SK-N-SH (cell line): ENCODE results near the gene SSPN. TPM values are rescaled to one million over a fixed set of nuclear protein-coding genes. Genes with fewer than 3 reads are reported as not detected.

ENCODE experiments used
- CTCF ChIA-PET: fragments of 300-600, 350-600 bp; formaldehyde crosslinking; extraction: SDS; loops from one replicate; lab custom pipeline; 2021; lab: Yijun Ruan, JAX
- POLR2A ChIA-PET: fragments of 350-600 bp; sonication (Branson Sonifier 250); formaldehyde crosslinking; extraction: SDS; loops from one replicate; lab custom pipeline; 2020; ENCODE audit warnings: antibody characterized with exemption, inconsistent platforms; lab: Yijun Ruan, JAX
- DNase-seq: peaks from one replicate; pipeline ENCODE4 v3.0.0; 2012
- H2AFZ ChIP-seq: fragments of 200-600 bp; sonication (generic); 2 replicates; pipeline ENCODE4 v1.8.1; 2016; ENCODE audit warnings: antibody characterized with exemption, mild to moderate bottlenecking, low read depth
- H3F3A ChIP-seq: fragments of 200-600 bp; sonication (generic); replicated peaks from 2 replicates; pipeline ENCODE3; 2016; ENCODE audit warnings: antibody characterized with exemption, mild to moderate bottlenecking; ENCODE audit not compliant: insufficient read depth
- H3K27ac ChIP-seq, 2 experiments: fragments of 200-500 bp in 1 of 2; fragments of 200-600 bp in 1 of 2; sonication (Bioruptor generic) in 1 of 2; sonication (generic), shearing (Covaris generic) in 1 of 2; 2 replicates each; pipeline versions ENCODE4 v1.5.1 to v1.6.1; 2014 to 2016; ENCODE audit warnings: low read depth in 2 of 2, inconsistent platforms in 1 of 2, low read length in 1 of 2, mild to moderate bottlenecking in 1 of 2, mixed read lengths in 1 of 2
- H3K27me3 ChIP-seq: fragments of 200-600 bp; sonication (generic), shearing (Covaris generic); 2 replicates; pipeline ENCODE4 v1.6.1; 2016; ENCODE audit warnings: mixed run types; ENCODE audit not compliant: insufficient read depth
- H3K36me3 ChIP-seq, 2 experiments: fragments of 200-500 bp in 1 of 2; fragments of 200-600 bp in 1 of 2; sonication (Bioruptor generic) in 1 of 2; sonication (generic) in 1 of 2; replicated peaks in 1 of 2; 2 replicates each; pipeline versions ENCODE3 to v1.5.1; 2014 to 2016; ENCODE audit warnings: low read length in 1 of 2, mild to moderate bottlenecking in 1 of 2; ENCODE audit not compliant: insufficient read depth in 2 of 2, control insufficient read depth in 1 of 2
- H3K4me1 ChIP-seq, 2 experiments: fragments of 200-500 bp in 1 of 2; fragments of 200-600 bp in 1 of 2; sonication (Bioruptor generic) in 1 of 2; sonication (generic), shearing (Covaris generic) in 1 of 2; 2 replicates each; pipeline versions ENCODE4 v1.5.1 to v1.6.1; 2014 to 2016; ENCODE audit warnings: low read depth in 1 of 2, low read length in 1 of 2, mixed run types in 1 of 2; ENCODE audit not compliant: insufficient read depth in 2 of 2, control insufficient read depth in 1 of 2
- H3K4me2 ChIP-seq: fragments of 200-600 bp; sonication (generic), shearing (Covaris generic); 2 replicates; pipeline ENCODE4 v1.6.1; 2017; ENCODE audit warnings: mixed run types
- H3K4me3 ChIP-seq, 2 experiments: fragments of 200-500 bp in 1 of 2; fragments of 200-600 bp in 1 of 2; sonication (Bioruptor generic) in 1 of 2; sonication (generic), shearing (Covaris generic) in 1 of 2; 2 replicates each; pipeline versions ENCODE4 v1.5.1 to v1.8.1; 2014 to 2016; ENCODE audit warnings: low read depth in 2 of 2, inconsistent platforms in 1 of 2, low read length in 1 of 2, mild to moderate bottlenecking in 1 of 2, mixed read lengths in 1 of 2, moderate library complexity in 1 of 2
- H3K79me2 ChIP-seq: fragments of 200-600 bp; sonication (generic); 2 replicates; pipeline ENCODE4 v1.8.1; 2017; ENCODE audit warnings: mild to moderate bottlenecking; ENCODE audit not compliant: insufficient read depth
- H3K9ac ChIP-seq: fragments of 200-600 bp; sonication (generic); 2 replicates; pipeline ENCODE4 v1.6.1; 2017; ENCODE audit warnings: mixed run types
- H3K9me2 ChIP-seq: fragments of 200-600 bp; sonication (generic); 2 replicates; pipeline ENCODE4 v1.6.1; 2017; ENCODE audit warnings: mixed run types
- H3K9me3 ChIP-seq: fragments of 200-600 bp; sonication (generic); 2 replicates; pipeline ENCODE4 v1.6.1; 2017; ENCODE audit warnings: mixed run types, mild to moderate bottlenecking, moderate library complexity
- H4K20me1 ChIP-seq: fragments of 200-600 bp; sonication (generic); 2 replicates; pipeline ENCODE4 v1.6.1; 2017; ENCODE audit warnings: mild to moderate bottlenecking, mixed run types; ENCODE audit not compliant: insufficient read depth
- EP300 ChIP-seq, 2 experiments: IDR thresholded peaks; 2 replicates each; pipeline versions ENCODE4 v1.4.0 to v1.6.1; 2012; ENCODE audit warnings: borderline replicate concordance in 1 of 2, low read depth in 1 of 2, low read length in 1 of 2
- EZH2phosphoT487 ChIP-seq: fragments of 200-600 bp; sonication (generic); IDR thresholded peaks from 2 replicates; pipeline ENCODE4 v1.6.1; 2017; ENCODE audit warnings: low read depth, mixed run types, mild to moderate bottlenecking, antibody characterized with exemption, moderate library complexity, borderline replicate concordance
- FOSL2 ChIP-seq: IDR thresholded peaks from 2 replicates; pipeline ENCODE4 v1.4.0; 2012; ENCODE audit warnings: low read depth, mild to moderate bottlenecking, moderate library complexity, borderline replicate concordance
- FOXJ3 ChIP-seq: sonication (generic); formaldehyde crosslinking; IDR thresholded peaks from 2 replicates; pipeline ENCODE4 v1.5.1; 2020; ENCODE audit warnings: mild to moderate bottlenecking, missing genetic modification reagents
- GABPA ChIP-seq: IDR thresholded peaks from 2 replicates; pipeline ENCODE4 v1.4.0; 2012; ENCODE audit warnings: low read depth, mild to moderate bottlenecking
- MAX ChIP-seq: IDR thresholded peaks from 2 replicates; pipeline ENCODE4 v1.4.0; 2012; ENCODE audit warnings: low read depth
- MXI1 ChIP-seq: IDR thresholded peaks from 2 replicates; pipeline ENCODE4 v1.6.1; 2012; ENCODE audit warnings: mild to moderate bottlenecking, low read depth, low read length, improper control_type of control experiment
- NRF1 ChIP-seq: IDR thresholded peaks from 2 replicates; pipeline ENCODE4 v1.6.1; 2012; ENCODE audit warnings: low read depth, mild to moderate bottlenecking, low read length
- RAD21 ChIP-seq: IDR thresholded peaks from 2 replicates; pipeline ENCODE4 v1.6.1; 2012; ENCODE audit warnings: mild to moderate bottlenecking, low read length
- SMC3 ChIP-seq: IDR thresholded peaks from 2 replicates; pipeline ENCODE4 v1.6.1; 2012; ENCODE audit warnings: low read depth, low read length, improper control_type of control experiment
- TAF1 ChIP-seq: IDR thresholded peaks from 2 replicates; pipeline ENCODE4 v1.6.1; 2012; ENCODE audit warnings: low read depth, mild to moderate bottlenecking, low read length, moderate library complexity, borderline replicate concordance
- TEAD4 ChIP-seq: IDR thresholded peaks from 2 replicates; pipeline ENCODE4 v1.4.0; 2012; ENCODE audit warnings: mild to moderate bottlenecking, borderline replicate concordance; ENCODE audit not compliant: insufficient read depth
- USF1 ChIP-seq: IDR thresholded peaks from 2 replicates; pipeline ENCODE4 v1.4.0; 2012; ENCODE audit warnings: low read depth, borderline replicate concordance
- YY1 ChIP-seq: IDR thresholded peaks from 2 replicates; pipeline ENCODE4 v1.4.0; 2012; ENCODE audit warnings: low read depth, mild to moderate bottlenecking
- WGBS: methylation state at CpG from one replicate; pipeline ENCODE4 v1.1.6; 2017; ENCODE audit warnings: low lambda C conversion rate; 5-methylcytosine and 5-hydroxymethylcytosine counted together
- polyA plus RNA-seq, 3 experiments: library from polyadenylated mRNA; depleted of rRNA; stranded (reverse); fragments of >200 nt; gene quantifications; 2 replicates each; pipeline ENCODE4 v1.2.3, GENCODE V29; 2012
- TF ChIP-seq, protein P1 (sequence below): fragments of 150-350 bp; IDR thresholded peaks from 2 replicates; pipeline ENCODE4 v1.6.1; 2017; ENCODE audit warnings: antibody characterized with exemption, low read length, low read depth, borderline replicate concordance
- TF ChIP-seq, protein P2 (sequence below): fragments of 200-600 bp; sonication (generic); IDR thresholded peaks from 2 replicates; pipeline ENCODE4 v1.6.1; 2017; ENCODE audit warnings: antibody characterized with exemption, mild to moderate bottlenecking, moderate library complexity
- TF ChIP-seq, protein P3 (sequence below): IDR thresholded peaks from 2 replicates; pipeline ENCODE4 v1.4.0; 2012; ENCODE audit warnings: low read depth, borderline replicate concordance

Gene SSPN
- polyA plus RNA-seq, 1 of the 3 experiments (the other 2 are of a cell fraction), result 5.9 TPM

- DNase-seq, result no peak
- H3K27ac ChIP-seq, result no peak overlapping the region
- no peak overlapping the region for H3K9ac ChIP-seq
- H4K20me1 ChIP-seq, result no peaks in the 10 kb centered on the region
- H3K27me3 ChIP-seq, result no peaks in the 10 kb centered on the region
- WGBS, result 80% methylated on average over 2 of the region's 2 CpGs
- H3K4me3 ChIP-seq, result no peak overlapping the region
- ChIA-PET POLR2A (interaction anchor here (0.8 kb wide), 1 partner anchor 328 kb away, joined by 3 read pairs; no protein-coding TSS in a partner anchor), CTCF (no interaction called here)
- H2AFZ ChIP-seq, result no peak overlapping the region
- no peak for TF ChIP-seq YY1
- TF ChIP-seq NRF1, result no peak
- no peak for TF ChIP-seq GABPA
- no peak for TF ChIP-seq EP300 (IDR thresholded peaks at IDR 0.05; ENCODE audit: borderline replicate concordance in 1 of 2, low read depth in 1 of 2, low read length in 1 of 2)
- no peak for TF ChIP-seq USF1
- no peak for TF ChIP-seq EZH2phosphoT487
- TF ChIP-seq SMC3, result no peak
- TF ChIP-seq MAX, result no peak
- no peak for TF ChIP-seq RAD21
- no peak for TF ChIP-seq FOXJ3
- TF ChIP-seq, protein P1, sequence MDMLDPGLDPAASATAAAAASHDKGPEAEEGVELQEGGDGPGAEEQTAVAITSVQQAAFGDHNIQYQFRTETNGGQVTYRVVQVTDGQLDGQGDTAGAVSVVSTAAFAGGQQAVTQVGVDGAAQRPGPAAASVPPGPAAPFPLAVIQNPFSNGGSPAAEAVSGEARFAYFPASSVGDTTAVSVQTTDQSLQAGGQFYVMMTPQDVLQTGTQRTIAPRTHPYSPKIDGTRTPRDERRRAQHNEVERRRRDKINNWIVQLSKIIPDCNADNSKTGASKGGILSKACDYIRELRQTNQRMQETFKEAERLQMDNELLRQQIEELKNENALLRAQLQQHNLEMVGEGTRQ, result no peak
- TF ChIP-seq FOSL2, result no peak
- TF ChIP-seq MXI1, result no peak
- TF ChIP-seq TEAD4, result no peak
- no peaks in the 10 kb centered on the region for H3K9me2 ChIP-seq
- no peaks in the 10 kb centered on the region for H3K79me2 ChIP-seq
- H3K4me2 ChIP-seq, result no peak overlapping the region
- no peaks in the 10 kb centered on the region for H3K36me3 ChIP-seq
- H3F3A ChIP-seq, result no peaks in the 10 kb centered on the region
- no peaks in the 10 kb centered on the region for H3K4me1 ChIP-seq
- H3K9me3 ChIP-seq, result no peaks in the 10 kb centered on the region
These were observed 13.0 kb upstream of the SSPN start for GRCh38 chr12:26182377-26182776.

DNA sequence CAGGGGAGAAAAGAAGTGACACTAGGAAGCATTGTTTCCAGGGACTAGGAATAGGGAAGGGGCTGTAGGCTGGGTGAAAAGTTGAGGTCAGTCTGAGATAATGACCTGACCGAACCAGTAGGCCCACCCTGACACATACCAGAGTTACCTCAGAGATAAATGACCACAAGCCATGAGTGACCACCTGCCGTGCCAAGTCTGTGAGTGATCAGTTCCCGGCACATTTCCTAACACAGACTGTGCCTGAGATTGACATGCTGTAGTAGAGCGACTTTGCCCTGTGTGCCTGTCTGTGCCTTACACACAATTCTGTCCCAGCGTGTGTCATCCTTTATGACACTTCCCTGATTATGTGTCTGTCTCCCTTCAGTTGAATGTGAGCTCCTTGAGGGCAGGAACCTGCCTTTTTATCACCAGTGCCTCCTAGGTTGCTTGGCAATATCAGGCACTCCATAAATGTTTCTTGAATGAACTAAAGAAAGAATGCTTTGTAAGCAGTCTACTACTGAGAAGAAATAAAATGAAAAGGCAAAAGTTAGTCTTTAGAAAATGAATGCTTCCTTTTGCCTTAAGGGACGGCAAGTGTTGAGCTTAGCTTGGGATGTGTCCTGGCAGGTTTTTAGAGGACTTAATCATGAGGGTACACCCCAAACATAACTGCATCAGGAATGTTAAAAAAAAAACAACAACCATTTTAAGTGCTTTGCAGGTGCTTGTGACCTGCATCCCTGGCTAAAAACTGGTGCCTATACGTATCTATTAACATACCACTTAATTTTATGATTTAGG, 9.6 kb upstream of the SSPN start:
- DNase-seq, result no peak
- CTCF ChIA-PET, result interaction anchor here (1.4 kb wide), 1 partner anchor 14 kb away, joined by 3 read pairs; no protein-coding TSS in a partner anchor
- Histone ChIP-seq H3K36me3 (no peaks in the 10 kb centered on the region), H3K79me2 (no peaks in the 10 kb centered on the region), H2AFZ (no peak overlapping the region), H3K27ac (no peak overlapping the region), H3K9me3 (no peaks in the 10 kb centered on the region), H4K20me1 (no peaks in the 10 kb centered on the region), H3K4me3 (no peak overlapping the region), H3K4me1 (peaks cover 0 to 5% of the 10 kb centered on the region in 2 experiments; a peak in 1 of 4 replicates), H3K27me3 (no peaks in the 10 kb centered on the region), H3K9me2 (no peaks in the 10 kb centered on the region), H3K4me2 (no peak overlapping the region), H3F3A (peaks cover 4% of the 10 kb centered on the region), H3K9ac (no peak overlapping the region)
- POLR2A ChIA-PET, result no interaction called here
- TF ChIP-seq NRF1 (no peak), TAF1 (no peak), FOSL2 (no peak)
- TF ChIP-seq, protein P2, sequence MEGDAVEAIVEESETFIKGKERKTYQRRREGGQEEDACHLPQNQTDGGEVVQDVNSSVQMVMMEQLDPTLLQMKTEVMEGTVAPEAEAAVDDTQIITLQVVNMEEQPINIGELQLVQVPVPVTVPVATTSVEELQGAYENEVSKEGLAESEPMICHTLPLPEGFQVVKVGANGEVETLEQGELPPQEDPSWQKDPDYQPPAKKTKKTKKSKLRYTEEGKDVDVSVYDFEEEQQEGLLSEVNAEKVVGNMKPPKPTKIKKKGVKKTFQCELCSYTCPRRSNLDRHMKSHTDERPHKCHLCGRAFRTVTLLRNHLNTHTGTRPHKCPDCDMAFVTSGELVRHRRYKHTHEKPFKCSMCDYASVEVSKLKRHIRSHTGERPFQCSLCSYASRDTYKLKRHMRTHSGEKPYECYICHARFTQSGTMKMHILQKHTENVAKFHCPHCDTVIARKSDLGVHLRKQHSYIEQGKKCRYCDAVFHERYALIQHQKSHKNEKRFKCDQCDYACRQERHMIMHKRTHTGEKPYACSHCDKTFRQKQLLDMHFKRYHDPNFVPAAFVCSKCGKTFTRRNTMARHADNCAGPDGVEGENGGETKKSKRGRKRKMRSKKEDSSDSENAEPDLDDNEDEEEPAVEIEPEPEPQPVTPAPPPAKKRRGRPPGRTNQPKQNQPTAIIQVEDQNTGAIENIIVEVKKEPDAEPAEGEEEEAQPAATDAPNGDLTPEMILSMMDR, result no peak
- TF ChIP-seq, protein P3, sequence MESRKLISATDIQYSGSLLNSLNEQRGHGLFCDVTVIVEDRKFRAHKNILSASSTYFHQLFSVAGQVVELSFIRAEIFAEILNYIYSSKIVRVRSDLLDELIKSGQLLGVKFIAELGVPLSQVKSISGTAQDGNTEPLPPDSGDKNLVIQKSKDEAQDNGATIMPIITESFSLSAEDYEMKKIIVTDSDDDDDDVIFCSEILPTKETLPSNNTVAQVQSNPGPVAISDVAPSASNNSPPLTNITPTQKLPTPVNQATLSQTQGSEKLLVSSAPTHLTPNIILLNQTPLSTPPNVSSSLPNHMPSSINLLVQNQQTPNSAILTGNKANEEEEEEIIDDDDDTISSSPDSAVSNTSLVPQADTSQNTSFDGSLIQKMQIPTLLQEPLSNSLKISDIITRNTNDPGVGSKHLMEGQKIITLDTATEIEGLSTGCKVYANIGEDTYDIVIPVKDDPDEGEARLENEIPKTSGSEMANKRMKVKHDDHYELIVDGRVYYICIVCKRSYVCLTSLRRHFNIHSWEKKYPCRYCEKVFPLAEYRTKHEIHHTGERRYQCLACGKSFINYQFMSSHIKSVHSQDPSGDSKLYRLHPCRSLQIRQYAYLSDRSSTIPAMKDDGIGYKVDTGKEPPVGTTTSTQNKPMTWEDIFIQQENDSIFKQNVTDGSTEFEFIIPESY, result no peak
- 90% methylated on average over 4 of the region's 7 CpGs for WGBS
